Loucy (cell line): ENCODE measurements around the gene VSIG10L.

ENCODE experiments used
- H2AFZ ChIP-seq: fragments of 200-600 bp; sonication (generic); 2 replicates; pipeline ENCODE4 v1.6.0; 2016; ENCODE audit warnings: antibody characterized with exemption, mild to moderate bottlenecking, low read length, moderate library complexity
- H3F3A ChIP-seq: fragments of 200-600 bp; 2 replicates; pipeline ENCODE4 v1.6.0; 2016; ENCODE audit warnings: antibody characterized with exemption, low read depth, mild to moderate bottlenecking
- H3K27me3 ChIP-seq: fragments of 200-600 bp; sonication (generic); 2 replicates; pipeline ENCODE4 v1.6.1; 2014; ENCODE audit warnings: low read length, mild to moderate bottlenecking; ENCODE audit not compliant: insufficient read depth, poor library complexity, severe bottlenecking
- H3K36me3 ChIP-seq: fragments of 200-600 bp; sonication (generic); 2 replicates; pipeline ENCODE4 v1.6.1; 2016; ENCODE audit warnings: low read length; ENCODE audit not compliant: insufficient read depth
- H3K4me1 ChIP-seq: fragments of 200-600 bp; sonication (generic); 2 replicates; pipeline ENCODE4 v1.5.1; 2014; ENCODE audit warnings: low read length, mild to moderate bottlenecking; ENCODE audit not compliant: insufficient read depth, poor library complexity, severe bottlenecking
- H3K4me2 ChIP-seq: fragments of 200-600 bp; sonication (generic); 2 replicates; pipeline ENCODE4 v1.6.0; 2014; ENCODE audit warnings: antibody characterized with exemption, low read length, low read depth, mild to moderate bottlenecking; ENCODE audit not compliant: poor library complexity, severe bottlenecking
- H3K4me3 ChIP-seq: fragments of 200-600 bp; sonication (generic); 2 replicates; pipeline ENCODE4 v1.5.1; 2014; ENCODE audit warnings: low read length, mild to moderate bottlenecking, mixed read lengths; ENCODE audit not compliant: poor library complexity, severe bottlenecking
- H3K79me2 ChIP-seq: fragments of 200-600 bp; sonication (generic); 2 replicates; pipeline ENCODE4 v1.6.1; 2014; ENCODE audit warnings: low read length; ENCODE audit not compliant: insufficient read depth
- H3K9ac ChIP-seq: fragments of 200-600 bp; sonication (generic); 2 replicates; pipeline ENCODE4 v1.6.0; 2014; ENCODE audit warnings: mild to moderate bottlenecking, low read depth, low read length, moderate library complexity; ENCODE audit not compliant: poor library complexity, severe bottlenecking
- H3K9me2 ChIP-seq: fragments of 200-600 bp; sonication (generic); replicated peaks from 2 replicates; pipeline ENCODE4 v1.6.1; 2016; ENCODE audit warnings: low read depth, low read length, mixed read lengths
- H3K9me3 ChIP-seq: fragments of 200-600 bp; sonication (generic); 2 replicates; pipeline ENCODE4 v1.6.1; 2014; ENCODE audit warnings: mild to moderate bottlenecking, antibody characterized with exemption, low read length, low read depth; ENCODE audit not compliant: insufficient read depth
- H4K20me1 ChIP-seq: fragments of 200-600 bp; sonication (generic); 2 replicates; pipeline ENCODE4 v1.6.0; 2014; ENCODE audit warnings: antibody characterized with exemption, low read length, mild to moderate bottlenecking; ENCODE audit not compliant: insufficient read depth, poor library complexity, severe bottlenecking
- EZH2phosphoT487 ChIP-seq: fragments of 200-600 bp; IDR thresholded peaks from 2 replicates; pipeline ENCODE4 v1.6.1; 2018; ENCODE audit warnings: antibody characterized with exemption, mild to moderate bottlenecking, moderate library complexity, borderline replicate concordance
- TF ChIP-seq, protein P1 (sequence below): fragments of 200-600 bp; sonication (generic); conservative IDR thresholded peaks from 2 replicates; pipeline ENCODE4 v1.5.1; 2014; ENCODE audit warnings: mild to moderate bottlenecking, antibody characterized with exemption, low read length

The VSIG10L gene

DNA sequence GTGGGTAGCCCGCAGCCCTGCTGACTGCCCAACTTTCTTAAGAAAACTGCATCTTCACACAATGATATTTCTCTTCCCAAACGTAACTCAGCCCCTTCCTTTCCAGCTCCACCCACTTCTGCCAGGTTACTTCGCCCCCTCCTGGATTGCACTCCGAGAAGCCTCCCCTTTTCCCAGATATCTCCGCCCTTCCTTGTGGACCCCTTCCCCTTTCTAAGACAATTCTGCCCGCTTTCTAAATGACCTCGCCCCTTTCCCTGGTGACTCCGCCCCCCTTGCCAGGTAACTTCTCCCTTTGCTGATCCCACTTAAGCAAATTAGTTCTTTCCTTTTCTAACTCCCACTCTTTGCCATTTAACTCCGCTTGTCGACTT, 2.6 kb downstream of the VSIG10L start:
- Histone ChIP-seq H3K36me3 (no peaks in the 10 kb centered on the region), H3K4me1 (peaks cover 8% of the 10 kb centered on the region), H3F3A (no peaks in the 10 kb centered on the region), H4K20me1 (no peaks in the 10 kb centered on the region), H3K4me3 (peak overlapping the region; percentile 76), H3K79me2 (no peaks in the 10 kb centered on the region), H3K27me3 (no peaks in the 10 kb centered on the region), H3K9me3 (no peaks in the 10 kb centered on the region), H3K4me2 (peak overlapping the region; percentile 86), H3K9ac (peak overlapping the region; percentile 71), H3K9me2 (no peaks in the 10 kb centered on the region), H2AFZ (peak overlapping the region; percentile 93)
- TF ChIP-seq EZH2phosphoT487, result no peak
- TF ChIP-seq, protein P1, sequence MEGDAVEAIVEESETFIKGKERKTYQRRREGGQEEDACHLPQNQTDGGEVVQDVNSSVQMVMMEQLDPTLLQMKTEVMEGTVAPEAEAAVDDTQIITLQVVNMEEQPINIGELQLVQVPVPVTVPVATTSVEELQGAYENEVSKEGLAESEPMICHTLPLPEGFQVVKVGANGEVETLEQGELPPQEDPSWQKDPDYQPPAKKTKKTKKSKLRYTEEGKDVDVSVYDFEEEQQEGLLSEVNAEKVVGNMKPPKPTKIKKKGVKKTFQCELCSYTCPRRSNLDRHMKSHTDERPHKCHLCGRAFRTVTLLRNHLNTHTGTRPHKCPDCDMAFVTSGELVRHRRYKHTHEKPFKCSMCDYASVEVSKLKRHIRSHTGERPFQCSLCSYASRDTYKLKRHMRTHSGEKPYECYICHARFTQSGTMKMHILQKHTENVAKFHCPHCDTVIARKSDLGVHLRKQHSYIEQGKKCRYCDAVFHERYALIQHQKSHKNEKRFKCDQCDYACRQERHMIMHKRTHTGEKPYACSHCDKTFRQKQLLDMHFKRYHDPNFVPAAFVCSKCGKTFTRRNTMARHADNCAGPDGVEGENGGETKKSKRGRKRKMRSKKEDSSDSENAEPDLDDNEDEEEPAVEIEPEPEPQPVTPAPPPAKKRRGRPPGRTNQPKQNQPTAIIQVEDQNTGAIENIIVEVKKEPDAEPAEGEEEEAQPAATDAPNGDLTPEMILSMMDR, result no peak

DNA sequence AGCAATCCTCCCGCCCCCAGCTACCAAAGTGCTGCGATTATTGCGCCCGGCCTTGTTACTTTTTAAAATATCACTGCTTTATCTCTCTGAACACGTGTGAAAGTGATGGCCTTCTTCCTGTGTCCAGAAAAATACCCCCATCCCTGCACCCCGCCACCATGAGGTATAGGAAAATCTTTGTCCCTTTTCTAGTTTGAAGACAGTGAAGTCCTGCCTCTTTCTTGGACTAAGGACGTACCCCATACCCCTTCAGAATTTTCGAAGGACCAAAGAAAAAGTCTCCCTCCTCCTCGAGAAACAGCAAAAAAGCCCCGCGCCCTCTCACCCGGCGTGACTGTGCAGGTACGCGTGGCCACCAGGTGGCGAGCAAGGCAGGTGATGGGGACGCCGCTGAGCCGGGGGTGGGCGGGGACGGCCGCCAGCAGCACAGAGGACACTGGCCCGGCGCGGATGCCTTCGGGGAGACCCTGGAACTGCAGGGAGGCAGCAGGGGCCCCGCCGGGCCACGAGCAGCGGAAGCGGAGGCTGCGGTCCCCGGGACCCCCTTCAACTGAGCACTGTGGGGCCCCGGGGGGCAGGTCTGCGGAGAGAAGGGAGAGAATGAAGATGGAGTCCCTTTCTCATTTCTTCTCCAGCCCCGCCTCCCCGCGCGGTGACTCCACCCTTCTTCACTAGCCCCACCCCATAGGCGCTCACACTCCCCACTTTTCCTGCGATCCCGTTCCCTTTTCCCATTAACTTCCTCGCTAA, 3.2 kb downstream of the VSIG10L start:
- H3K9me3 ChIP-seq, result no peaks in the 10 kb centered on the region

DNA sequence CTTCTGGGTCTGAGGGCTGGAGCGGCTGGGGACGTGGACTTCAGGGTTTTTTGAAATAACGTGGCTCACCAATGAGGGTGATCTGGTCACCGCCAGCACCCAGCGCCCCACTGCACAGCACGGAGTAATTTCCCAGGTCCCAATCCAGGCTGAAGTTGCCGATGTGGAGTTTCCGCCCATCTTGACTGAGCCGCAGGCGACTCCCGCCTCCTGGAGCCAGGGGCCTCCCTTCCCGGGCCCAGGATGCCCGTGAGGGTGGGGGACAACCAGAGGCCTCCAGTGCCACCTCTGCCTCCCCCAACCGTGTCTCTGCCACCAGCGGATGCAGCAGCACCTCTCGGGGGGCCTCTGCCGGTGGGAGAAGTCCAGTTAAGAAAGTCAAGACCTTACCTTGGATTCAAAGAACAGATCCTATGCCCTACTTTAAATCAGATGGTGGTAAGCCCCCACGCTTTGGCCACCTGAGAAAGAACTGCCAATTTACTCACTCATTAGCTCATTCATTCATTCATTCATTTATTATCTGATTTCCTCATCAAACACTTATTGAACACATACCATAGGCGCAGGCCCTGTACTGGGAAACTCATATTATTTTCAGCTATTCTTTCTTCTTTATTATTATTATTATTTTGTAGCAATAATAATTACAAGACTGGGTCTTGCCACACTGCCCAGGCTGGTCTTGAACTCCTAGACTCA, 3.9 kb downstream of the VSIG10L start:
- H3F3A ChIP-seq, result no peaks in the 10 kb centered on the region
- H2AFZ ChIP-seq, result peak overlapping the region; percentile 93
- H4K20me1 ChIP-seq, result no peaks in the 10 kb centered on the region
- H3K4me3 ChIP-seq, result peak overlapping the region; percentile 76
- no peaks in the 10 kb centered on the region for H3K9me2 ChIP-seq
- H3K4me1 ChIP-seq, result peaks cover 8% of the 10 kb centered on the region
- H3K79me2 ChIP-seq, result no peaks in the 10 kb centered on the region
- peak overlapping the region; percentile 71 for H3K9ac ChIP-seq
- H3K9me3 ChIP-seq, result no peaks in the 10 kb centered on the region
- no peaks in the 10 kb centered on the region for H3K36me3 ChIP-seq
- no peaks in the 10 kb centered on the region for H3K27me3 ChIP-seq
- peak overlapping the region; percentile 86 for H3K4me2 ChIP-seq
- TF ChIP-seq, protein P1, result no peak
- TF ChIP-seq EZH2phosphoT487, result no peak

More for the DNA sequence above, 3.2 kb downstream of the VSIG10L start:
- Histone ChIP-seq H3K4me1 (peaks cover 8% of the 10 kb centered on the region), H2AFZ (peak overlapping the region; percentile 93), H3K9ac (peak overlapping the region; percentile 71), H3K27me3 (no peaks in the 10 kb centered on the region), H3F3A (no peaks in the 10 kb centered on the region), H3K36me3 (no peaks in the 10 kb centered on the region), H3K4me3 (peak overlapping the region; percentile 76), H4K20me1 (no peaks in the 10 kb centered on the region), H3K79me2 (no peaks in the 10 kb centered on the region), H3K4me2 (peak overlapping the region; percentile 86), H3K9me2 (no peaks in the 10 kb centered on the region)
- no peak for TF ChIP-seq EZH2phosphoT487
- TF ChIP-seq, protein P1, result peak; percentile 84
